Chondrocyte (in vitro differentiated cells): ENCODE measurements around the gene NUBPL. TPM values are rescaled to one million over a fixed set of nuclear protein-coding genes. Genes with fewer than 3 reads are reported as not detected.

Source experiments
- DNase-seq: peaks from one replicate; pipeline ENCODE4 v3.0.0; 2021; ENCODE audit warnings: mixed read lengths, low spot score
- H3K27ac Mint-ChIP-seq: one replicate; pipeline ENCODE4 v1.8.0; 2021; ENCODE audit warnings: mild to moderate bottlenecking, moderate library complexity, mixed read lengths; ENCODE audit not compliant: unreplicated experiment
- H3K27me3 Mint-ChIP-seq: 2 replicates; pipeline ENCODE4 v1.8.0; 2021; ENCODE audit warnings: low read depth, mixed read lengths
- H3K36me3 Mint-ChIP-seq: 2 replicates; pipeline ENCODE4 v1.8.0; 2021; ENCODE audit warnings: low read depth, mixed read lengths
- H3K4me1 Mint-ChIP-seq: 2 replicates; pipeline ENCODE4 v1.8.0; 2021; ENCODE audit warnings: low read depth, mild to moderate bottlenecking, mixed read lengths
- H3K4me3 Mint-ChIP-seq: one replicate; pipeline ENCODE4 v1.8.0; 2021; ENCODE audit warnings: mild to moderate bottlenecking, moderate library complexity, mixed read lengths; ENCODE audit not compliant: unreplicated experiment
- H3K9me3 Mint-ChIP-seq: 2 replicates; pipeline ENCODE4 v1.8.0; 2021; ENCODE audit warnings: low read depth, mixed read lengths
- CTCF ChIP-seq: fragments of 200-600 bp; sonication (generic); IDR thresholded peaks from 2 replicates; pipeline ENCODE4 v1.5.0; 2021; ENCODE audit warnings: antibody characterized with exemption, mild to moderate bottlenecking, moderate library complexity
- total RNA-seq: library from RNA; stranded (reverse); gene quantifications from 3 replicates; pipeline ENCODE4 v1.2.1, GENCODE V29; 2021

The NUBPL gene
- total RNA-seq, 1 donor from 2014 or later: 9.8 TPM

GRCh38 chr14:31768355-31768754 lies 207.2 kb downstream of the NUBPL start:
- Mint-ChIP-seq H3K9me3 (no peaks in the 10 kb centered on the region), H3K4me1 (no peaks in the 10 kb centered on the region), H3K27me3 (no peaks in the 10 kb centered on the region), H3K27ac (no peak overlapping the region), H3K36me3 (no peaks in the 10 kb centered on the region), H3K4me3 (no peak overlapping the region)
- DNase-seq: no peak
- TF ChIP-seq CTCF: no peak

GRCh38 chr14:31770271-31770670 lies 209.1 kb downstream of the NUBPL start:
- no peak overlapping the region for H3K27ac Mint-ChIP-seq
- no peaks in the 10 kb centered on the region for H3K27me3 Mint-ChIP-seq
- H3K4me3 Mint-ChIP-seq: no peak overlapping the region
- H3K9me3 Mint-ChIP-seq: no peaks in the 10 kb centered on the region
- DNase-seq: no peak
- no peaks in the 10 kb centered on the region for H3K4me1 Mint-ChIP-seq
- no peak for TF ChIP-seq CTCF
- no peaks in the 10 kb centered on the region for H3K36me3 Mint-ChIP-seq

GRCh38 chr14:31774567-31774966 lies 213.4 kb downstream of the NUBPL start:
- no peaks in the 10 kb centered on the region for H3K9me3 Mint-ChIP-seq
- H3K27ac Mint-ChIP-seq: no peak overlapping the region
- no peaks in the 10 kb centered on the region for H3K36me3 Mint-ChIP-seq

DNA sequence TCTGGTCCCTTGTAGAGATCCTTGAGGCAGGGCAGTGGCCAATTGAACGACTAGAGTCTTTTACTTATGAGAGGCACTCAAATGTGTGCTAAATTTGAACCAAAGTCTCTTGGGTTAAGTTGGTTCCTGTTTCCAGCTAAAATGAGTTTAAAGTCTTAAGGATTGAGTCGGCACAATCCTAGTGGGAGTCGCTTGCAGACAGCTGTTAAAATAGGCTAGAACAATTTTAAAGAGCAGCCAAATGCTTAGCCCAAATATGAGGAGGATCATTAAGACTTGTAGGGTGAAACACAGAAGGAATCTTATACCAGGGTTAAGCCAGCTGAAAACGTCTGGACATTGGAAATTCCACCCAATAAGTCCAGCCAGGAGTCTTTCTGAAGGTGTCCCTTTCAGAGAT lies 216.1 kb downstream of the NUBPL start:
- Mint-ChIP-seq H3K4me1 (peaks cover 5% of the 10 kb centered on the region), H3K27ac (no peak overlapping the region), H3K36me3 (no peaks in the 10 kb centered on the region), H3K9me3 (peaks cover 9% of the 10 kb centered on the region), H3K4me3 (no peak overlapping the region), H3K27me3 (no peaks in the 10 kb centered on the region)
- no peak for TF ChIP-seq CTCF
- DNase-seq: no peak

More at GRCh38 chr14:31774567-31774966, 213.4 kb downstream of the NUBPL start:
- Mint-ChIP-seq H3K4me3 (no peak overlapping the region), H3K4me1 (peaks cover 5% of the 10 kb centered on the region), H3K27me3 (no peaks in the 10 kb centered on the region)
- no peak for DNase-seq
- no peak for TF ChIP-seq CTCF

GRCh38 chr14:31781578-31781977 lies 220.4 kb downstream of the NUBPL start:
- Mint-ChIP-seq H3K9me3 (peaks cover 9% of the 10 kb centered on the region), H3K27me3 (no peaks in the 10 kb centered on the region), H3K4me1 (no peaks in the 10 kb centered on the region), H3K4me3 (no peak overlapping the region), H3K27ac (no peak overlapping the region), H3K36me3 (no peaks in the 10 kb centered on the region)
- no peak for TF ChIP-seq CTCF
- no peak for DNase-seq
